Transverse colon (tissue), 4 donors: ENCODE results near the gene SLC10A2. TPM values are rescaled to one million over a fixed set of nuclear protein-coding genes. Genes with fewer than 3 reads are reported as not detected.
"Not testable (repeated sequence)": the region's sequence is repeated elsewhere in the genome, so short reads cannot be mapped to it uniquely, and the experiment has no call there.

Source experiments
- DNase-seq: peaks from one replicate; pipeline ENCODE4 v3.0.0-alpha.2; 2019
- H3K27ac ChIP-seq, 4 donors: fragments of 200-600 bp; sonication (generic); 2 replicates each; pipeline ENCODE4 v1.5.1; 2016 to 2018; ENCODE audit warnings: inconsistent platforms in 4 of 4
- H3K27me3 ChIP-seq: fragments of 200-600 bp; sonication (generic); 2 replicates; pipeline ENCODE4 v1.5.1; 2017; ENCODE audit warnings: inconsistent platforms
- H3K36me3 ChIP-seq, 4 donors: fragments of 200-600 bp; sonication (generic); 2 replicates each; pipeline ENCODE4 v1.5.1; 2017 to 2019; ENCODE audit warnings: inconsistent platforms in 4 of 4
- H3K4me1 ChIP-seq, 4 donors: fragments of 200-600 bp; sonication (generic); 2 replicates each; pipeline ENCODE4 v1.5.1; 2017 to 2020; ENCODE audit warnings: inconsistent platforms in 4 of 4
- H3K4me3 ChIP-seq, 4 donors: fragments of 200-600 bp; sonication (generic); 1 replicate in 1 of 4; 2 replicates in 3 of 4; pipeline versions ENCODE4 v1.5.1 to v1.6.1; 2017 to 2019; ENCODE audit warnings: inconsistent platforms in 4 of 4
- H3K9me3 ChIP-seq, 2 donors: fragments of 200-600 bp; sonication (generic); 2 replicates each; pipeline ENCODE4 v1.5.1; 2017 to 2019; ENCODE audit warnings: inconsistent platforms in 2 of 2
- EP300 ChIP-seq: sonication (generic); formaldehyde crosslinking; IDR thresholded peaks from one replicate; pipeline ENCODE4 v1.6.1; 2017; ENCODE audit warnings: antibody characterized with exemption, low read depth
- POLR2A ChIP-seq: fragments of 450-650 bp; IDR thresholded peaks from one replicate; pipeline ENCODE4 v1.6.1; 2016; ENCODE audit warnings: antibody characterized with exemption, mild to moderate bottlenecking, moderate library complexity
- POLR2AphosphoS5 ChIP-seq, 3 donors: sonication (generic); formaldehyde crosslinking; IDR thresholded peaks; one replicate each; pipeline ENCODE4 v1.6.1; 2016; ENCODE audit warnings: antibody characterized with exemption in 3 of 3
- WGBS, 2 donors: methylation state at CpG; one replicate each; pipeline ENCODE4 v1.1.5; 2018; ENCODE audit warnings: low coverage in 1 of 2; 5-methylcytosine and 5-hydroxymethylcytosine counted together
- in situ Hi-C, 4 donors: fragments of 200-750 bp; cut with MboI; loops; one replicate each; pipeline versions ENCODE4 v1.15.0 to v1.15.1; 2017; ENCODE audit warnings: low sequenced_read_pairs in 3 of 4, low pct_ligation_motif_present in 1 of 4, low pct_unique_long_range_greater_than_20kb in 1 of 4
- intact Hi-C: fragments of 100-400 bp; cut with DNase I; formaldehyde crosslinking; loops from one replicate; pipeline ENCODE4 v1.15.1; 2023; ENCODE audit warnings: low total_unique reads
- total RNA-seq, 4 donors: library from RNA; depleted of rRNA; stranded (reverse); fragments of >200 nt; gene quantifications; one replicate each; pipeline ENCODE4 v1.1.0, GENCODE V29; 2016
- TF ChIP-seq, protein P1 (sequence below), 5 experiments: fragments of 200-600 bp in 3 of 5; fragments of 450-650 bp in 2 of 5; sonication (generic) in 3 of 5; IDR thresholded peaks; 1 replicate in 2 of 5; 2 replicates in 3 of 5; pipeline ENCODE4 v1.5.1; 2016 to 2017; ENCODE audit warnings: antibody characterized with exemption in 5 of 5, inconsistent platforms in 3 of 5, mild to moderate bottlenecking in 2 of 5, moderate library complexity in 1 of 5

The SLC10A2 gene
- total RNA-seq, result 1 to 10 TPM in 1 of 4 donors, not detected in 3; 3.0 TPM

- Histone ChIP-seq H3K27ac (no peak within 1 kb of the TSS), H3K4me1 (peaks cover 0 to 4% (median 0%) of the 10 kb centered on the region in 4 donors), H3K27me3 (no peaks in the 10 kb centered on the region), H3K36me3 (no peaks in the 10 kb centered on the region), H3K9me3 (no peaks in the 10 kb centered on the region), H3K4me3 (no peak within 1 kb of the TSS)
- DNase-seq, result peak; percentile 7
- intact Hi-C loops, result no loop called here
- TF ChIP-seq POLR2A, result no peak
- TF ChIP-seq, protein P1, sequence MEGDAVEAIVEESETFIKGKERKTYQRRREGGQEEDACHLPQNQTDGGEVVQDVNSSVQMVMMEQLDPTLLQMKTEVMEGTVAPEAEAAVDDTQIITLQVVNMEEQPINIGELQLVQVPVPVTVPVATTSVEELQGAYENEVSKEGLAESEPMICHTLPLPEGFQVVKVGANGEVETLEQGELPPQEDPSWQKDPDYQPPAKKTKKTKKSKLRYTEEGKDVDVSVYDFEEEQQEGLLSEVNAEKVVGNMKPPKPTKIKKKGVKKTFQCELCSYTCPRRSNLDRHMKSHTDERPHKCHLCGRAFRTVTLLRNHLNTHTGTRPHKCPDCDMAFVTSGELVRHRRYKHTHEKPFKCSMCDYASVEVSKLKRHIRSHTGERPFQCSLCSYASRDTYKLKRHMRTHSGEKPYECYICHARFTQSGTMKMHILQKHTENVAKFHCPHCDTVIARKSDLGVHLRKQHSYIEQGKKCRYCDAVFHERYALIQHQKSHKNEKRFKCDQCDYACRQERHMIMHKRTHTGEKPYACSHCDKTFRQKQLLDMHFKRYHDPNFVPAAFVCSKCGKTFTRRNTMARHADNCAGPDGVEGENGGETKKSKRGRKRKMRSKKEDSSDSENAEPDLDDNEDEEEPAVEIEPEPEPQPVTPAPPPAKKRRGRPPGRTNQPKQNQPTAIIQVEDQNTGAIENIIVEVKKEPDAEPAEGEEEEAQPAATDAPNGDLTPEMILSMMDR (IDR thresholded peaks at IDR 0.05), result no peak
- no peak for TF ChIP-seq POLR2AphosphoS5 (IDR thresholded peaks at IDR 0.05)
- TF ChIP-seq EP300, result no peak
- WGBS, 2 donors, result 30 to 57% methylated on average over 4 to 9 of the region's 9 CpGs
- in situ Hi-C loops, result no loop called here
Observed at GRCh38 chr13:103066079-103066780, at the start of gene SLC10A2. Gene SLC10A2, minus strand, starts transcription at chr13:103066417. Its CDS starts 168 bp downstream, at chr13:103066249.

GRCh38 chr13:103107580-103107979 lies 41.4 kb upstream of the SLC10A2 start:
- Histone ChIP-seq H3K27me3 (no peaks in the 10 kb centered on the region), H3K4me1 (no peaks in the 10 kb centered on the region), H3K27ac (no peak overlapping the region), H3K9me3 (no peaks in the 10 kb centered on the region), H3K36me3 (no peaks in the 10 kb centered on the region), H3K4me3 (no peak overlapping the region)
- 53 to 58% methylated on average over 3 of the region's 3 CpGs for WGBS, 2 donors
- in situ Hi-C loops (no loop called here), intact Hi-C loops (no loop called here)
- DNase-seq, result no peak
- TF ChIP-seq, protein P1 (IDR thresholded peaks at IDR 0.05), result no peak
- TF ChIP-seq POLR2A (no peak), EP300 (no peak), POLR2AphosphoS5 (IDR thresholded peaks at IDR 0.05) (no peak)

DNA sequence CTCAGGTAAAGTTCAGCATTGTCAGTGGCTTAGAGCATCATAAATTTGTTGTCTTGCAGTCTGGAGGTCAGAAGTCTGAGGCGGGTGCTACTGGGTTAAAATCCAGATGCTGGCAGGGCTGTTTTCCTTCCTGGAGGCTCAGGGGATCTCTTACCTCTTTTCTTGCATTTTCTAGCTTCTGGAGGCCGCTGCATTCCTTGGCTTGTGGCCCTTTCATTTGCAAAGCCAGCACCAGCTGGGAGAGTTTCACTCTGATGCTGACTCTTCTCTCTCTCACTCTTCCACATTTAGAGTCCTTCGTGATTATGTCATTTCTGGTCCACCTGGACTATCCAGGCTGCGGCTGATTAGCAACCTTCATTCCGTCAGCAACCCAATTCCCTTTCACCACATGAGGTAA lies 38.1 kb upstream of the SLC10A2 start:
- no peaks in the 10 kb centered on the region for H3K4me1 ChIP-seq
- H3K27ac ChIP-seq, result no peak overlapping the region
- no peaks in the 10 kb centered on the region for H3K9me3 ChIP-seq
- H3K27me3 ChIP-seq, result no peaks in the 10 kb centered on the region
- H3K4me3 ChIP-seq, result no peak overlapping the region
- no peaks in the 10 kb centered on the region for H3K36me3 ChIP-seq
- in situ Hi-C loops, result no loop called here
- TF ChIP-seq POLR2A (no peak), EP300 (no peak), POLR2AphosphoS5 (IDR thresholded peaks at IDR 0.05) (no peak)
- TF ChIP-seq, protein P1 (IDR thresholded peaks at IDR 0.05), result no peak
- WGBS, 2 donors, result 77 to 83% methylated on average over 5 of the region's 5 CpGs
- intact Hi-C loops, result no loop called here
- no peak for DNase-seq

- 80 to 89% methylated on average over 6 of the region's 6 CpGs for WGBS, 2 donors
- not testable (repeated sequence) for H3K27ac ChIP-seq
Observed at GRCh38 chr13:103103456-103103855, 37.2 kb upstream of the SLC10A2 start.

DNA sequence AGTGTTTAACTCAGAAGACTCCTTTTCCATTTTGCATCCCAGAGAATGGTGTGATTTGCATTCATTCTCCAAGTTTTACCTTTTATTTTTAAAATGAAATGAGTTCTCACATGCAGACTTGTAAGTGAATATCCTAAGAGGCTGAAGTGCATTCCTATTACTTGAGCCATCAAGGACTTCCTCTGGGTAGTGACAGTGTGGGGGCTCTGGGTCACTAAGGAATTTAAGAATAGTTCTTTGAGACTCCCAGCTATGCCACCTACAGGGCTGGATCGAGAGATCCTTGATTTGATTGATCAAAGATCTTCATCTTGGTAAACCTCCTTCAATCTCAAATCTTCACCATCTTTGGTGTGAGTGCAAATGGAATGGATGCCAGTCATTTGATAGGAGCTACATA lies 36.3 kb upstream of the SLC10A2 start:
- in situ Hi-C loops, result no loop called here
- intact Hi-C loops, result no loop called here
- no peak for DNase-seq
- TF ChIP-seq POLR2A (no peak), EP300 (no peak), POLR2AphosphoS5 (IDR thresholded peaks at IDR 0.05) (no peak)
- TF ChIP-seq, protein P1 (IDR thresholded peaks at IDR 0.05), result no peak
- Histone ChIP-seq H3K27ac (no peak overlapping the region), H3K36me3 (no peaks in the 10 kb centered on the region), H3K9me3 (no peaks in the 10 kb centered on the region), H3K4me3 (no peak overlapping the region), H3K27me3 (no peaks in the 10 kb centered on the region), H3K4me1 (no peaks in the 10 kb centered on the region)
- 80% methylated on average over 1 of the region's 1 CpG; no CpG with 5 or more reads in 1 of the 2 donors for WGBS, 2 donors

More at GRCh38 chr13:103103456-103103855, 37.2 kb upstream of the SLC10A2 start:
- H3K4me3 ChIP-seq, H3K36me3 ChIP-seq, DNase-seq, H3K9me3 ChIP-seq, intact Hi-C loops, H3K4me1 ChIP-seq, H3K27me3 ChIP-seq, in situ Hi-C loops: not testable (repeated sequence)
